Suprapubic skin (tissue), 4 donors: ENCODE measurements around the gene ANKRD33. TPM values are rescaled to one million over a fixed set of nuclear protein-coding genes. Genes with fewer than 3 reads are reported as not detected.

Experiments used
- DNase-seq, 2 donors: peaks; one replicate each; pipeline ENCODE4 v3.0.0-alpha.2; 2019; ENCODE audit warnings: low spot score in 2 of 2
- H3K27ac ChIP-seq: fragments of 200-600 bp; sonication (generic); one replicate; pipeline ENCODE4 v1.5.1; 2019
- H3K27me3 ChIP-seq: fragments of 200-600 bp; sonication (generic); one replicate; pipeline ENCODE4 v1.5.1; 2019
- H3K36me3 ChIP-seq: fragments of 200-600 bp; sonication (generic); one replicate; pipeline ENCODE4 v1.5.1; 2019
- H3K4me1 ChIP-seq: fragments of 200-600 bp; sonication (generic); one replicate; pipeline ENCODE4 v1.5.1; 2019
- H3K4me3 ChIP-seq: fragments of 200-600 bp; sonication (generic); one replicate; pipeline ENCODE4 v1.5.1; 2019; ENCODE audit warnings: mild to moderate bottlenecking
- H3K9me3 ChIP-seq: fragments of 200-600 bp; sonication (generic); one replicate; pipeline ENCODE4 v1.5.1; 2019
- EP300 ChIP-seq: sonication (generic); formaldehyde crosslinking; IDR thresholded peaks from one replicate; pipeline ENCODE4 v1.6.1; 2017; ENCODE audit warnings: antibody characterized with exemption
- POLR2A ChIP-seq, 2 donors: fragments of 450-650 bp; IDR thresholded peaks; one replicate each; pipeline ENCODE4 v1.6.1; 2017; ENCODE audit warnings: antibody characterized with exemption in 2 of 2, mild to moderate bottlenecking in 2 of 2, moderate library complexity in 2 of 2
- POLR2AphosphoS5 ChIP-seq, 3 donors: sonication (generic); formaldehyde crosslinking; IDR thresholded peaks; one replicate each; pipeline ENCODE4 v1.6.1; 2017; ENCODE audit warnings: antibody characterized with exemption in 3 of 3
- WGBS: methylation state at CpG from one replicate; pipeline ENCODE4 v1.1.5; 2018; 5-methylcytosine and 5-hydroxymethylcytosine counted together
- total RNA-seq, 4 donors: library from RNA; depleted of rRNA; stranded (reverse); fragments of >200 nt; gene quantifications; one replicate each; pipeline ENCODE4 v1.1.0, GENCODE V29; 2016
- TF ChIP-seq, protein P1 (sequence below), 2 donors: fragments of 200-600 bp in 1 of 2; fragments of 450-650 bp in 1 of 2; sonication (generic) in 1 of 2; IDR thresholded peaks; one replicate each; pipeline ENCODE4 v1.5.1; 2016 to 2019; ENCODE audit warnings: antibody characterized with exemption in 2 of 2, mild to moderate bottlenecking in 1 of 2, moderate library complexity in 1 of 2

Gene ANKRD33
- total RNA-seq, 4 donors from 2014 or later: not detected

DNA sequence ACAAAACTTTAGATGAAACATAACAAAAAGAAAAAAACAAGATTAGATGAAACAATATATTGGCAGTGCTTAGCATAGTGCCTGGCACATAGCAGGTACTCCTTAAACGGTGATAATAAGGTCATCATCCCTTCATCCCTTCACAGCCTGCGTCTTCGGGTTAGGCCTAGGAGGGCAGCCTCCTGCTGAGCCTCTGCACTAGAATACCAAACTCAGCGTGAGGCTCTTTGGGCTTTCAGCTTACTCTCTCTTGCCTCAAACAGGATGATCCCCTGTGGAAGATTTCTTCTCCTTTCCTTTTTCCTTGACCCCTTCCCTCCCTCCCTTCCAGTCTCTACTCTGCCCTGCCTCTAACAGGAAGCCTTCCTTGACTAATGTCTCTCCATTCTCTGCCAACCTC, 25.0 kb upstream of the ANKRD33 start:
- Histone ChIP-seq H3K4me1 (peaks cover 13% of the 10 kb centered on the region), H3K36me3 (no peaks in the 10 kb centered on the region), H3K27me3 (peaks cover 12% of the 10 kb centered on the region), H3K27ac (no peak overlapping the region), H3K9me3 (no peaks in the 10 kb centered on the region), H3K4me3 (no peak overlapping the region)
- no peak for TF ChIP-seq POLR2A (IDR thresholded peaks at IDR 0.05)
- TF ChIP-seq EP300: no peak
- DNase-seq: no peak
- WGBS: 89% methylated on average over 4 of the region's 4 CpGs

DNA sequence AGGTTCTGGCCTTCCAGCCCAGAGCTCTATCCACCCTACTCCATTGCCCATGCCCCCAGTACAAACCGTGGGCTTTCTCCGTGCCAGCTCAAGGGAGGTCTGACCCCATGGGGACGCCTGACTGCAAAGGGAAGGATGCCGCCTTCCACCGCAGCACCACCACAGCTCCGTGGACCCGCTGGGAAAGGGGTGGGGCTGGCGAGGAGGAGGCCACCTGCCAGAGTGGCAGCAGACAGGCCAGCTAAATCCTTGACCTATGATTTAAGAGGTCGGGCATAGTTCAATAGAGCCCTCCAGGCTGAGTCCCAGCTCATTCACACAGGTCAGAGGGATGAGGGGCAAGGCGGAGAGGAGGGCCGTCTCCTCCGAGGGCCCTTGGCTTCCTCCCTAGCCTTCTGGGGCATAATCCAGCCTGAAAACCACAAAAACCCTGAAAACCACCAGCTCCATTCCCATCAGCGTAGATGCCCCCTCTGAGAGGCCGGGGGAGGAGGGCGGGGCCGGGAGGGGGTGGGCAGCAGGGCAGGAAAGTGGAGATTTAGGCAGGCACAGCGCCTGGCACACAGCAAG, 24.5 kb upstream of the ANKRD33 start:
- DNase-seq: no peak
- H3K4me3 ChIP-seq: peak overlapping the region; percentile 43
- no peak for TF ChIP-seq EP300
- TF ChIP-seq POLR2A (IDR thresholded peaks at IDR 0.05): no peak
- TF ChIP-seq POLR2AphosphoS5 (IDR thresholded peaks at IDR 0.05): no peak
- TF ChIP-seq, protein P1, sequence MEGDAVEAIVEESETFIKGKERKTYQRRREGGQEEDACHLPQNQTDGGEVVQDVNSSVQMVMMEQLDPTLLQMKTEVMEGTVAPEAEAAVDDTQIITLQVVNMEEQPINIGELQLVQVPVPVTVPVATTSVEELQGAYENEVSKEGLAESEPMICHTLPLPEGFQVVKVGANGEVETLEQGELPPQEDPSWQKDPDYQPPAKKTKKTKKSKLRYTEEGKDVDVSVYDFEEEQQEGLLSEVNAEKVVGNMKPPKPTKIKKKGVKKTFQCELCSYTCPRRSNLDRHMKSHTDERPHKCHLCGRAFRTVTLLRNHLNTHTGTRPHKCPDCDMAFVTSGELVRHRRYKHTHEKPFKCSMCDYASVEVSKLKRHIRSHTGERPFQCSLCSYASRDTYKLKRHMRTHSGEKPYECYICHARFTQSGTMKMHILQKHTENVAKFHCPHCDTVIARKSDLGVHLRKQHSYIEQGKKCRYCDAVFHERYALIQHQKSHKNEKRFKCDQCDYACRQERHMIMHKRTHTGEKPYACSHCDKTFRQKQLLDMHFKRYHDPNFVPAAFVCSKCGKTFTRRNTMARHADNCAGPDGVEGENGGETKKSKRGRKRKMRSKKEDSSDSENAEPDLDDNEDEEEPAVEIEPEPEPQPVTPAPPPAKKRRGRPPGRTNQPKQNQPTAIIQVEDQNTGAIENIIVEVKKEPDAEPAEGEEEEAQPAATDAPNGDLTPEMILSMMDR (IDR thresholded peaks at IDR 0.05): no peak
- H3K36me3 ChIP-seq: no peaks in the 10 kb centered on the region
- H3K27me3 ChIP-seq: peaks cover 13% of the 10 kb centered on the region
- no peaks in the 10 kb centered on the region for H3K9me3 ChIP-seq
- H3K4me1 ChIP-seq: peaks cover 13% of the 10 kb centered on the region
- 37% methylated on average over 12 of the region's 17 CpGs for WGBS
- no peak overlapping the region for H3K27ac ChIP-seq

DNA sequence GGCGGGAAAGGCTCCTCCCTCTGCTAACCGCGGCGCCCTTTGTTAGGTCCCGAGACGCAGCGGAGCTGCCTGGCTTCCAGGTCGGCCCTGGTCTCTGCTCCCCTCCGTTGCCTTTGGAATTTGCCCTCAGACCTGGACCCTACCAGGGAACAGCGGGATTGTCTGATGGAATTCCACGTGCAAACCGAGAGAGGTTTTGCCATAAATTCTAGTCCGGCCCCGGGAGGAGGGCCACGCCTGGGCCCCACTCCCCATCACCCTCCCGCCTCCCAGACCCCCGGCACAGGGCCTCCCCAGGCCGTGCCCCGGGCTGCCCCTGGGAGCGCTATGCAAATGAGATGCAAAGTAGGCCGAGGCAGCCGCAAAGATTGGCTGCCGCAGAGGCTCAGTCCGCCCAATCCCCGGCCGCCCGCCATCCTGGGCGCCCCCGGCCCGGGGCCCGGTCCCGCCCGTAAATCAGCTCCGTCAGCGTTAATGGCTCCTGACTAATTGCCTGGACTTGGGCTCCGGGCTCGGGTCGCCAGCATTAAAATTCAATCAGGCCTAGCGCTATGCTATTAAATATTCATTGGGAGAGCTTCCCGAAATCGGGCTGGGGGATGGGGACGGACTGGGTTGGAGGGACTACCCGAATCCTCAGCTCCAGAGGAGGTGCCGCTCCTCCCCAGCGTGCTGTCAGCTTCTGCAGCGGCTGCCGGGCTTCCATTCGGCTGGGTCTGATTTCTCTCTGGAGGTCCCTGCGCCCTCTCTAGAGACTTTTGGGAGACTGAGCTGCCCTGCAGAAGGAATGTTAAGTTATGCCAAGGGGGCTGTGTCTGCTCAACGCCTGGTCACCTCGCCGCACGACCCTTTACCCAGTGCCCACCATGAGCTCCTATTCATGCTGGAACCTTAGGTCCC, 23.7 kb upstream of the ANKRD33 start:
- DNase-seq: no peak
- H3K9me3 ChIP-seq: no peaks in the 10 kb centered on the region
- 18% methylated on average over 43 of the region's 53 CpGs for WGBS
- peaks cover 20% of the 10 kb centered on the region for H3K4me1 ChIP-seq
- no peak overlapping the region for H3K27ac ChIP-seq
- peak overlapping the region; percentile 43 for H3K4me3 ChIP-seq
- TF ChIP-seq, protein P1 (IDR thresholded peaks at IDR 0.05): no peak
- no peak for TF ChIP-seq EP300
- no peak for TF ChIP-seq POLR2A (IDR thresholded peaks at IDR 0.05)
- no peak for TF ChIP-seq POLR2AphosphoS5 (IDR thresholded peaks at IDR 0.05)
- H3K36me3 ChIP-seq: no peaks in the 10 kb centered on the region
- H3K27me3 ChIP-seq: peaks cover 20% of the 10 kb centered on the region

DNA sequence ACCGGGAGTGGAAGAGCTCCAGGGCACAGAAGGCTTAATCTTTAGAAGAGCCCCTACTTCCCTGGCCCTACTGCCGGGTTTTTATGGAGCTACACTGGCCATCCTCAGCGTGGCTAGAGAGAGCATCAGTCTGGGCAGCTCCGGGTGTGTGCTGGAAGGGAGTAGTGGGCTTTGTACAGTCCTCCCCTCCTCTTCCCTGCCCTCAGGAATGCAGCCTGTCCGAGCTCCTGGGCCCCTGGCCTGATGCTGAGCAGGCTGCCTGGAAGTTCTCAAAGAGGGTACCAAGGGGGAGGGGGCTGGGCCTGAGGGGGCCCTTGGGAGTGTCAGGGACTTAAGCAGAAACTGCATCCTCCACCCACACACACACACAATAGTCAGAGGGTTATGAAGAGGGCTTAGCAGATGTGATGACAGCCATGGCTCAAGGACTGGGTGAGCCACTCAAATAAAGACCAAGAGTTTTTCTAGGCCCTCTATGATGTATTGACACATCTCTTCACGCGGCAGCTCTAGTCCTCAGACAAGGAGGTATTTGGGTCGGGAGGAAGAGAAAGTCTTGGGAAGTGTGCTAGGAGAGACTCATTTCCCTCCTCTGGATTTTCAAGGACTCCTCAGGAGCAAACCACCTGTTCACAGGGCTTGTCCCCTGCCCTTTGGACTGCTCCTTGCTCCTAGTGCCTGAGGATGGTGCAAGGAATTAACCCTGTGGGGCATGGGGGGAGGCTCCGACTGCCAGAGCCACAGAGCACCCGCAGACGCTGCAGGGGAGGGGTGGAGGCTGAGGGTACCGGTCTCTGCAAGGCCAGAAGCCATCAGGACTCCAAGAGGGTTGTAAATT, 22.9 kb upstream of the ANKRD33 start:
- 56% methylated on average over 8 of the region's 12 CpGs for WGBS
- H3K27ac ChIP-seq: no peak overlapping the region
- H3K9me3 ChIP-seq: no peaks in the 10 kb centered on the region
- TF ChIP-seq POLR2A (IDR thresholded peaks at IDR 0.05) (no peak), POLR2AphosphoS5 (IDR thresholded peaks at IDR 0.05) (no peak), EP300 (no peak)
- TF ChIP-seq, protein P1 (IDR thresholded peaks at IDR 0.05): no peak
- H3K4me1 ChIP-seq: peaks cover 27% of the 10 kb centered on the region
- DNase-seq: no peak
- H3K36me3 ChIP-seq: no peaks in the 10 kb centered on the region
- peak overlapping the region; percentile 43 for H3K4me3 ChIP-seq
- H3K27me3 ChIP-seq: peaks cover 27% of the 10 kb centered on the region

DNA sequence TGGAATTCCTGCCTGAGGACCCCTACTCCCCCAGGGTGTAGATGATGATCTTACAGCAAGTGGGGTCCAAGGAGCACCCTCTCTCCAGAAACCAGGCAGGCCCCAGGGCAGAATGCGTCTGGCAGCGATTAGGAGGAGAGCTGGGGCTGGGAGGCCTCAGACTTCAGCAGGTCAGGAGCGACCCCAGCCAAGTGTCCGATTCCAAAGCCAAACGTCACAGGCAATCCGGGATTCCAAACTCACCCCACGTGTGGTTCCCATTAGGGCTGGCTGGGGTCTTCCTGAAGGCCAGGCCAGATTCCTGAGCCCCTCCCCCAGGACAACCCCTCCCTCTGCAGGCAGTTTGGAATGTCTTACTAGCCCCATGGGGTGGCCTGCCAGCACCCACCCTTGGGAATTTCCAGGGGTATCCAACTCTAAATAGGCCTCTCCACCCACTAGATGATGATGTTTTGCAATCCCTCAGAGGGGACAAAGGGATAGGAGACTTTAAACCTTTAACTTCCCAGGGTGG, 22.1 kb upstream of the ANKRD33 start:
- TF ChIP-seq EP300 (no peak), POLR2A (IDR thresholded peaks at IDR 0.05) (no peak), POLR2AphosphoS5 (IDR thresholded peaks at IDR 0.05) (no peak)
- TF ChIP-seq, protein P1 (IDR thresholded peaks at IDR 0.05): no peak
- WGBS: 70% methylated on average over 2 of the region's 7 CpGs
- Histone ChIP-seq H3K9me3 (no peaks in the 10 kb centered on the region), H3K27ac (no peak overlapping the region), H3K4me1 (peaks cover 27% of the 10 kb centered on the region), H3K36me3 (no peaks in the 10 kb centered on the region), H3K4me3 (no peak overlapping the region), H3K27me3 (peaks cover 27% of the 10 kb centered on the region)
- DNase-seq: no peak
